GM21515 (cell line): ENCODE data around the gene NR0B2.
"Not testable (repeated sequence)": the region's sequence is repeated elsewhere in the genome, so short reads cannot be mapped to it uniquely, and the experiment has no call there.

Experiments used
- ATAC-seq: cut with Tn5 transposase; IDR thresholded peaks from one replicate; pipeline ENCODE4 v1.9.1; 2021; ENCODE audit not compliant: unreplicated experiment

NR0B2 gene

GRCh38 chr1:26913754-26914619 is at the start of gene NR0B2:
Gene NR0B2, minus strand, starts transcription at chr1:26913975. Its CDS starts 35 bp downstream, at chr1:26913940.
- ATAC-seq, result no peak

DNA sequence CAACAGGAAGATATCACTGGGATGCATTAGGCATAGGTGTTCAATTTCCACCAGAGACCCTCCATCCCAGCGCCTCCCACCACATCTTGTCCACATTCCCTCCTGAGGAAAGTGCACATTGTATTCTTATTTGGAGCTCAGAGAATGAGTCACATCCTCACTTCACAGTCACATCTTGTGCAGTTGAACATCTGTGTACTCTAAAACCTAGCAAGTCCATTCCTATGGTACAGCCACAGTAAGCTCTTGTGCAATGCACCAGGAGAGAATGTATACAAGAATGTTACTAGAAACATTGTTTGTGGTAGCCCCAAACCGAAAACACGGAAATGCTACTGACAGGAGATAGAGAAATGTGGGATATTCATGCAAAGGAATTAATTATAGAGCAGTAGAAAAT is 48.1 kb upstream of the NR0B2 start:
- no peak for ATAC-seq

GRCh38 chr1:26960625-26960966 is 46.8 kb upstream of the NR0B2 start:
- ATAC-seq, result no peak

DNA sequence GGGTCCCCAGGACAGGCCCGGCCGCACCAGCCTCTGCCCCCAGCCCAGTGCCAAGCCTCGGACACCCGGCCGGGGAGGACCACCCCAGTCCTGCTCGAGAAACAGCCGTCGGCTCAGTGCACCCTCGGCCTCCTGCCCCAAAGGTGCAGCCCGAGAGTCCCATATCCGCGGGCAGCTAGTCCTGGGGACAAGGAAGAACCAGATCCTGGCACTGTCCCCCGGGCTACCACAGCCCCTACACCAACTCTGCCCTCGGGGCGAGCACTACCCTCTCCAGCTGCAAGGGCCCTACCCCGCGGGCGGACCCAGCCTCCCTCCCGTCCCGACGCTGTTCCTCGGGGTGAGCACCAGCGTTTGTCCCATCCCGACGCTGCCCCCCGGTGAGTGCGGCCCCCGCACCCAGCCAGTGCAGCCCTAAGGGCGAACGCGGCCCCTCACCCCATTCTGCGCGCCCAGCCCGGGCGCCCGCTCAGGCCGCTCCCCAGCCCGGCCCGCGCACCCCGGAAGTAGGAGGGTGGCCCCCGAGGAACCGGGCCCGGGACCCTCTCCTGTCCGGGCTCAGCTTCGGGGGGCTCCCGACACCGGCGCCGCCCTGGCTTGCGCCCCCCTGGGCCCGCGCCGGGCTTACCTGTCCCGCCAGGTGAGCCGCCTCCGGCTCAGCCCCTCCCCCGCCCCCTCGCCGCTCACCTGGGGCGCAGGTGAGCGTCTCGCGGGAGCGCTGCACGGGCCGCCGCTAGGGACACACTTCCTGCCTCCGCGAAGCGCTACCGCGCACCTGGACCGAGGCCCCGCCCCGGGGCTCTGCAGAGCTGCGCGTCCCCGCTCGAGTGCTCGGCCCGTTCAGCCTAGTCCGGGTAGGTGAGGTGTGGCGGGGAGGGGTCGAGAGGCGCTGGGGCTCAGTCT is 46.2 kb upstream of the NR0B2 start, which contains the start of gene KDF1:
Gene KDF1, minus strand, starts transcription at position 747 of the 903 bp plus-strand sequence. CDS start 8,088 bp downstream, outside the sequence.
- ATAC-seq, result no peak

DNA sequence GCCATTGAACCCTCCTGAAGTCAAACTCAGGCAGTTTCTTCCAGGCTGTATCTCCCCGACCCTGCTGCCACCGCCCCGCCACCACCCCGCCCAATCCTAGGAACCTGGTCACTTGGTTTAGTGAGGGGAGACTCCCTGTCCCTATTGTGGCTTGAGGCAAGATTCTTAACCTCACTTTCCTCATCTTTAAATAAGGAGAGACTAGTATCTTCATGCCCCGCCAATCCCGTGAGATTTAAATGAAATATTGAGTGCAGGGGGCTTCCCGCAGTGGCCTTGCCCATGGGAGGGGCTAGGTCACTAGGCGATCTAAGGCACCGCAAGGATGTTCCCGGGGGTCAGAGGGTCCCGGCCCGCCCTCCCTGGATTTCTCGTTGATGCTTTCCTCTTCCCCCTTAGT is 45.5 kb upstream of the NR0B2 start:
- ATAC-seq, result no peak

DNA sequence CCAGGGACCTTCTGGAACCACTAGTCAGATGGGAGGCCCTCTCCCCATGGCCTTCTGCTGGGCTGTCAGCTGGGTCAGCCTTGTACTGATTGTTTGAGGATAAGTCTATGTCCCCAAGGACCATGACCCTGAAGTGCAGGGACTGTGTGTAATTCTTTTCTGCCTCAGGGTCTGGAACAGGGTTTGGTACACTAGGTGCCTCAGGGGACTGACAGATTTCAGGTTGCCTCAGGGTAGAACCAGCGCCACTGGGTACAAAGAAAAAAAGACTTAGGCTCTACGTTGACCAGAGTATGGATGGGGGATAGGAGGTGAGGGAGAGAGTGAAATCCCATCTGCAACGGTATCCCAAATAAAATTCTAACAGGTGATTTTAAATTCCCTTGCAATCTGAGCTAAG is 43.5 kb upstream of the NR0B2 start:
- ATAC-seq, result no peak

DNA sequence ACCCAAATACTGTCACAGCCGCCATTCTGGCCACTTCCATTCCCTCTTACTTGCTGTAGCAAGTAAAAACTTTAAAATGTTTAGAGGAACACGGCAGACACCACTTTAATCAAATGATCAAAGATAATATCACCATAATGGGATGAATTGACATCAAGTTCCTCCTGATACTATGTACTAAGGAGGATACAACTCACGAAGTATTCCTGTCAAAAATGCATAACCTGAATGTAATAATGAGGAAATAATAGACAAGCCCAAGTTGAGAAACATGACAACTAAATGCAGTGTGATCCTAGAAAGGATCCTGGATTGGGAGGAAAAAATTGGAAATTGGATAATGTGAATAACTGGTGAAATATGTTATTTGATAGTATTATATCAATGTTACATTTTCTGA is 42.5 kb upstream of the NR0B2 start:
- ATAC-seq, result no peak

DNA sequence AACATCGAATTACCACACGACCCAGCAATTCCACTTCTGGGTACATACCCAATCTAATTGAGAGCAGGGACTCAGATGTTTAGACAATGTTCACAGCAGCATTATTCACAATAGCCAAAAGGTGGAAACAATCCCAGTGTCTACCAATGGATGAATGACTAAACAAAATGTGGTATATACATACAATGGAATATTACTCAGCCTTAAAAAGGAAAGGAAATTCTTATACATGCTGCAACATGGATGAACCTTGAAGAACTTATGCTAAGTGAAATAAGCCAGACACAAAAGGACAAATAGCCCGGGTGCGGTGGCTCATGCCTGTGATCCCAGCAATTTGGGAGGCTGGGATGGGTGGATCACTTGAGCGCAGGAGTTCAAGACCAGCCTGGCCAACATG is 39.6 kb upstream of the NR0B2 start:
- no peak for ATAC-seq

GRCh38 chr1:26951821-26952497 is 38.2 kb upstream of the NR0B2 start:
- ATAC-seq, result no peak

GRCh38 chr1:26951216-26951615 is 37.4 kb upstream of the NR0B2 start:
- no peak for ATAC-seq

- ATAC-seq, result no peak
These were observed 36.8 kb upstream of the NR0B2 start for GRCh38 chr1:26950602-26951001.

DNA sequence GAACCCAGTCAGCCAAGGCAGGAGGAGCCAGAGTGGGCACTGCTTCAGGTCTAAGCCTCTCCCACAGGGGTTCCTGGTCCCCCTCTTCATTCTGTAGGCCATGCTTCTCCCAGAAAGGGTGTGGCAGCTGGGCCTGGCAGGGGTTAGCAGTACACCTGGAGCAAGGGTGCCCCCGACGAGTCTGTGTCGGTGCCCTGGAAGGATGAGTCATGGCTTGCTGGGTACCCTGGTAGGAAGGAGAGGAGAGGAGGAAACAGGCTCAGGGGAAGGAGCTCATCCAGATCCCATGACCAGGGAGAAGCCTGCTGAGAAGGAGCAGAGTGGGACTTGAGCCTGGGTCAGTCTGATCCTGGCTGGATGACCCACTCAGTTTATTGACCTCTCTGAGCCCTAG is 36.1 kb upstream of the NR0B2 start:
- ATAC-seq, result no peak

- ATAC-seq, result no peak
These were observed 35.6 kb upstream of the NR0B2 start for GRCh38 chr1:26949266-26949925.

DNA sequence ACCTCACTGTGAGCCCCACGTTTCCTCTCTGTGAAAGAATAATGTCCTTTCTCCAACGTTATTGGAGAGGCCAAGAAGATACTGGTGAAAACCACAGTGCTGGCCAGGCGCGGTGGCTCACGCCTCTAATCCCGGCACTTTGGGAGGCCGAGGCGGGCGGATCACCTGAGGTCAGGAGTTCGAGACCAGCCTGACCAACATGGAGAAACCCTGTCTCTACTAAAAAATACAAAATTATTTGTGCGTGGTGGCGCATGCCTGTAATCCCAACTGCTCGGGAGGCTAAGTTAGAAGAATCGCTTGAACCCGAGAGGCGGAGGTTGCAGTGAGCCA is 34.9 kb upstream of the NR0B2 start:
- ATAC-seq, result not testable (repeated sequence)

GRCh38 chr1:26946270-26946669 is 32.5 kb upstream of the NR0B2 start:
- ATAC-seq, result no peak

GRCh38 chr1:26945728-26946127 is 32.0 kb upstream of the NR0B2 start:
- ATAC-seq, result no peak

DNA sequence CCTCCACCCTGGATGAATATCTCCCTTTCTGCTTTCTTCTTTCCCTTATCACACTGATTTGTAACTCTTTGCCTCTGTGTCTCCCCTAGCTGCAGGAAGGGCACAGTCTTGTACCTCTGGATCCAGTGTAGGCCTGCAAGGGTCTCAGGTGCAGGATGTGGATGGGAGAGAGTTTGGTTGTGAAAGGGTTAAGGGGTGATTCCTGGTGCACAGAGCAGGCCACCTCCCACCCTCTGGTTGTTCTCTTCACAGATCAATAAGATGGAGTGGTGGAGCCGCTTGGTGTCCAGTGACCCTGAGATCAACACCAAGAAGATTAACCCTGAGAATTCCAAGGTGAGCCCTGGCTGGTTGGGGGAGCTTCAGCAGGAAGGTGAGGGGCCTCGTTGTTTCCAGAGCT is 31.4 kb upstream of the NR0B2 start:
- ATAC-seq, result no peak

GRCh38 chr1:26942656-26943055 is 28.9 kb upstream of the NR0B2 start:
- no peak for ATAC-seq

DNA sequence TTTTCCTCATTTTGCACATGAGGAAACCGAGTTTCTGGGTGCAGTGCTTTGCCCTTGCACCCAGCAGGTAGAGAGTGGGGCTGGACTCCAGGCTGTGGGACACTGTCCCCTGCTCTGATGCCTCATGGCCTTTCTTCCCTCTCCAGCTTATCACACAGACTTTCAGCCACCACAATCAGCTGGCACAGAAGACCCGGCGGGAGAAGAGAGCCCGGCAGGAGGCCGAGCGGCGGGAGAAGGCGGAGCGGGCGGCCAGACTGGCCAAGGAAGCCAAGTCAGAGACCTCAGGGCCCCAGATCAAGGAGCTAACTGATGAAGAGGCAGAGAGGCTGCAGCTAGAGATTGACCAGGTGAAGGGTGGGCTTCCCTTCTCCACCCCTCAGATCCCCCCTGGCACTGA is 27.5 kb upstream of the NR0B2 start:
- no peak for ATAC-seq

DNA sequence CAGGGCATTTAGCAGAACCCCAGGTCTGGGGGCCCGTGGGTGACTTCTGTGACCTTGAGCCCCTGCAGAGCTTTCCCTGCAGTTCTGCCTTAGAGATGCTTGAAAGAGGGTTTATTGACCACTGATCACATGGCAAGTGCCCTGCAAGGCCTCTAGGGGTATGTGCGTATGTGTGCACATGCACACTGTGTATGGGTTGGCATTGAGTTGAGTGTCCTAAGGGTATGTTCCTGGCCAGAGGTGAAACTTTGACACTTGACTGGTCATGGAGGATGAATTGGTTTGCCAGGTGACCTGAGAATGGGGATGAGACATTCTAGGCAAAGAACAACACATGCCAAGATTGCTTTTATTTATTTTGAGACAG is 24.9 kb upstream of the NR0B2 start:
- ATAC-seq, result no peak

GRCh38 chr1:26938004-26938658 is 24.4 kb upstream of the NR0B2 start:
- ATAC-seq, result no peak
